Epithelial cell of esophagus (primary cell): ENCODE data around the gene KIFBP.
A peak's percentile ranks its signal among the peaks of the same experiment; 100 is the strongest.

ENCODE experiments used
- DNase-seq: peaks from one replicate; pipeline ENCODE4 v3.0.0; 2010; ENCODE audit warnings: low read depth
- H3K4me3 ChIP-seq: 2 replicates; pipeline ENCODE4 v1.5.1; 2011; ENCODE audit warnings: mild to moderate bottlenecking, low read length, control low read depth
- CTCF ChIP-seq: IDR thresholded peaks from 2 replicates; pipeline ENCODE4 v1.5.1; 2011; ENCODE audit warnings: low read depth, mild to moderate bottlenecking, low read length, control low read depth, inconsistent platforms; ENCODE audit not compliant: insufficient read depth; ENCODE audit errors: missing control alignments

The KIFBP gene

GRCh38 chr10:68982389-68982788 is 6.2 kb upstream of the KIFBP start:
- TF ChIP-seq CTCF = no peak
- no peak for DNase-seq
- H3K4me3 ChIP-seq = no peak overlapping the region

- H3K4me3 ChIP-seq = no peak overlapping the region
- TF ChIP-seq CTCF = no peak
- no peak for DNase-seq
Observed at GRCh38 chr10:68987611-68988010, 992 bp upstream of the KIFBP start.

- DNase-seq = no peak
- no peak for TF ChIP-seq CTCF
- H3K4me3 ChIP-seq = peak overlapping the region; percentile 89
Observed at GRCh38 chr10:68989317-68989990, 851 bp downstream of the KIFBP start.

- no peak overlapping the region for H3K4me3 ChIP-seq
- peak; percentile 74 for DNase-seq
- TF ChIP-seq CTCF = no peak
Observed at GRCh38 chr10:68992636-68993440, 4.2 kb downstream of the KIFBP start.

GRCh38 chr10:68997211-68997610 is 8.6 kb downstream of the KIFBP start:
- DNase-seq = no peak
- TF ChIP-seq CTCF = no peak

GRCh38 chr10:69004821-69005220 is 16.2 kb downstream of the KIFBP start:
- TF ChIP-seq CTCF = peak; percentile 55
- peak; percentile 46 for DNase-seq
- no peak overlapping the region for H3K4me3 ChIP-seq

More at GRCh38 chr10:68997211-68997610, 8.6 kb downstream of the KIFBP start:
- H3K4me3 ChIP-seq = no peak overlapping the region
